Esophagus squamous epithelium (tissue), 5 donors: Measurements from ENCODE around the gene GREM2. TPM values are rescaled to one million over a fixed set of nuclear protein-coding genes. Genes with fewer than 3 reads are reported as not detected.

Experiments
- DNase-seq: peaks from one replicate; lab custom pipeline; 2025; lab: John Stamatoyannopoulos, UW
- H3K27ac ChIP-seq, 4 donors: fragments of 200-600 bp; sonication (generic); one replicate each; pipeline ENCODE4 v1.5.1; 2016 to 2019; ENCODE audit warnings: mild to moderate bottlenecking in 1 of 4
- H3K27me3 ChIP-seq, 4 donors: fragments of 200-600 bp; sonication (generic); 1 replicate in 3 of 4; 2 replicates in 1 of 4; pipeline versions ENCODE4 v1.5.1 to v1.6.0; 2017 to 2021; ENCODE audit warnings: antibody characterized with exemption in 1 of 4
- H3K36me3 ChIP-seq, 3 donors: fragments of 200-600 bp; sonication (generic); one replicate each; pipeline ENCODE4 v1.5.1; 2016 to 2019
- H3K4me1 ChIP-seq, 3 donors: fragments of 200-600 bp; sonication (generic); one replicate each; pipeline ENCODE4 v1.5.1; 2017 to 2019
- H3K4me3 ChIP-seq, 4 donors: fragments of 200-600 bp; sonication (generic); 1 replicate in 3 of 4; 2 replicates in 1 of 4; pipeline ENCODE4 v1.5.1; 2016 to 2019; ENCODE audit warnings: mild to moderate bottlenecking in 2 of 4, moderate library complexity in 1 of 4
- H3K9me3 ChIP-seq, 3 donors: fragments of 200-600 bp; sonication (generic); one replicate each; pipeline ENCODE4 v1.5.1; 2016 to 2019
- CTCF ChIP-seq, 6 experiments: fragments of 450-650 bp in 4 of 6; fragments of 200-600 bp in 2 of 6; sonication (generic) in 2 of 6; IDR thresholded peaks; one replicate each; pipeline ENCODE4 v1.5.1; 2016 to 2019; ENCODE audit warnings: antibody characterized with exemption in 6 of 6, mild to moderate bottlenecking in 4 of 6, moderate library complexity in 4 of 6
- POLR2A ChIP-seq, 4 donors: fragments of 450-650 bp; IDR thresholded peaks; one replicate each; pipeline ENCODE4 v1.6.1; 2017; ENCODE audit warnings: antibody characterized with exemption in 4 of 4, mild to moderate bottlenecking in 4 of 4, moderate library complexity in 3 of 4
- WGBS, 2 donors: methylation state at CpG; one replicate each; pipeline ENCODE4 v1.1.5; 2018; 5-methylcytosine and 5-hydroxymethylcytosine counted together
- intact Hi-C: fragments of 100-400 bp; cut with DNase I; formaldehyde crosslinking; loops from one replicate; pipeline ENCODE4 v1.15.0; 2022
- small RNA-seq, 4 donors: library from RNA; depleted of rRNA; stranded (forward); fragments of <200 nt; gene quantifications; one replicate each; pipeline ENCODE3, GENCODE V24; 2016
- total RNA-seq, 4 donors: library from RNA; depleted of rRNA; stranded (reverse); fragments of >200 nt; gene quantifications; one replicate each; pipeline ENCODE4 v1.1.0, GENCODE V29; 2016
- donor health status: DM: yes; HTN: yes; CAD: no.

The GREM2 gene
- total RNA-seq, 4 donors from 2014 or later = 0.45 to 8.8 (median 0.74) TPM

GRCh38 chr1:240455228-240455821, 156.6 kb downstream of the GREM2 start:
- DNase-seq = no peak

GRCh38 chr1:240445369-240445768, 166.6 kb downstream of the GREM2 start:
- no peak for TF ChIP-seq CTCF (IDR thresholded peaks at IDR 0.05)
- TF ChIP-seq POLR2A (IDR thresholded peaks at IDR 0.05) = no peak
- Histone ChIP-seq H3K36me3 (no peaks in the 10 kb centered on the region), H3K4me3 (no peak overlapping the region), H3K9me3 (peaks cover 0 to 4% (median 0%) of the 10 kb centered on the region in 3 donors), H3K4me1 (no peaks in the 10 kb centered on the region), H3K27me3 (no peaks in the 10 kb centered on the region), H3K27ac (no peak overlapping the region)
- DNase-seq = no peak
- intact Hi-C loops = no loop called here
- 73 to 75% methylated on average over 3 of the region's 3 CpGs for WGBS, 2 donors

More at GRCh38 chr1:240455228-240455821, 156.6 kb downstream of the GREM2 start:
- Histone ChIP-seq H3K36me3 (no peaks in the 10 kb centered on the region), H3K4me3 (no peak overlapping the region), H3K9me3 (no peaks in the 10 kb centered on the region), H3K27ac (no peak overlapping the region), H3K27me3 (no peaks in the 10 kb centered on the region), H3K4me1 (no peaks in the 10 kb centered on the region)
- no peak for TF ChIP-seq POLR2A (IDR thresholded peaks at IDR 0.05)
- peak in 3 of 6 experiments; percentile 12 to 26 (median 16) for TF ChIP-seq CTCF (IDR thresholded peaks at IDR 0.05)
- WGBS, 2 donors = 61 to 65% methylated on average over 7 of the region's 7 CpGs
- intact Hi-C loops = no loop called here

- intact Hi-C loops = no loop called here
- no peak for TF ChIP-seq POLR2A (IDR thresholded peaks at IDR 0.05)
- no peak for TF ChIP-seq CTCF (IDR thresholded peaks at IDR 0.05)
- H3K27me3 ChIP-seq = no peaks in the 10 kb centered on the region
- no peaks in the 10 kb centered on the region for H3K36me3 ChIP-seq
- H3K9me3 ChIP-seq = peaks cover 0 to 4% (median 0%) of the 10 kb centered on the region in 3 donors
- 63 to 67% methylated on average over 1 of the region's 1 CpG for WGBS, 2 donors
- no peak for DNase-seq
- no peaks in the 10 kb centered on the region for H3K4me1 ChIP-seq
- H3K27ac ChIP-seq = no peak overlapping the region
- no peak overlapping the region for H3K4me3 ChIP-seq
Observed at GRCh38 chr1:240441669-240442068, 170.3 kb downstream of the GREM2 start.

Small RNAs within 50 kb of the gene (small RNA-seq; reads per million reads assigned to genes)
- gene RNU5F-8P = 0 reads per million in 4 donors
